ENCODE data around the gene ST6GALNAC5. TPM values are rescaled to one million over a fixed set of nuclear protein-coding genes. Genes with fewer than 3 reads are reported as not detected.
"Not testable (repeated sequence)": the region's sequence is repeated elsewhere in the genome, so short reads cannot be mapped to it uniquely, and the experiment has no call there.

ST6GALNAC5 gene
- total RNA-seq, 1 donor from 2014 or later = 35.9 TPM

DNA sequence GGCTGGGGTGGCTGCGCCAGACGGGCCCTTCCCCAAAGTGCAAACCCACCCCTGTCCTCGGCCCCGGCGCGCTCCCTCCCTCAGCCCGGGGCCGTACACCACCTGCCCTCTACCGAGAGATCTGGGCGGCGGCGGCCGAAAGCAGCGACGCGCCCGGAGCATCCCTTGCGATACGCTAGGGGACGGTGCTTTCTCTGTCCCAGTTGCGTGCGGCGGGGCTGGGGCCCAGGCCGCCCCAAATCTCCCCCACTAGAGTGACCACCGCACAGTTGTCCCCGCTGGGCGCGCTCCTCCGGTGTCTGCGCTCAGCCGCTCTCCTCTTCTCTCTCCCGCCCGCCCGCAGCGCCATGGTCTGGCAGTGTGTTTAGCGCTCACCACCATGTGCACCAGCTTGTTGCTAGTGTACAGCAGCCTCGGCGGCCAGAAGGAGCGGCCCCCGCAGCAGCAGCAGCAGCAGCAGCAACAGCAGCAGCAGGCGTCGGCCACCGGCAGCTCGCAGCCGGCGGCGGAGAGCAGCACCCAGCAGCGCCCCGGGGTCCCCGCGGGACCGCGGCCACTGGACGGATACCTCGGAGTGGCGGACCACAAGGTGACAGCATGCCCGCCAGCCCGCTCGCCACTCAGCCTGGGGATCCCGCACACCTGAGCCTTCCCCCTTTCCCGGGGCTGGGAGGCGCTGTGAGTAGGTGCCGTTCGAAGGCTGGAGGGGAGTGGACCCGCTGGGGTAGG lies 1.0 kb downstream of the ST6GALNAC5 start:
- peak; percentile 67 for DNase-seq

DNA sequence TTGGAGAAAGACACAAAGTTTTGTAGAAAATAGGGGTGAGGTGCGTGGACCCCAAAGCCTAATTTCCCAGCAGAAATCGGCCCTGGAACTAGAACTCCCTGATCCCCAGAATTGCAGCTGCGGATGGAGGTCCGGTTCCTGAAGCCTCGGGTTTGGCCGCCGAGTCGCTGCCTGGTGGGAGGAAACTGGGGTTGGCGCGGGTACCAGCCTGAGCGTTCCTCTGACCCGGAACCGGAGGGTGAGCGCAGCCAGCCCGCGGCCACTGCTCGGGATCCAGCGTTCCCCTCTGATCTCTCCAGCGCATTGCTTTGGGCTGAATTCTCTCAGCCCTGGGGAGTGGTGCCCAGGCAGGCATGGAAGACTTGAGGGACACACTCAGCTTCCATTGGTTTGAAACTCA lies 1.6 kb downstream of the ST6GALNAC5 start:
- peak; percentile 7 for DNase-seq

DNA sequence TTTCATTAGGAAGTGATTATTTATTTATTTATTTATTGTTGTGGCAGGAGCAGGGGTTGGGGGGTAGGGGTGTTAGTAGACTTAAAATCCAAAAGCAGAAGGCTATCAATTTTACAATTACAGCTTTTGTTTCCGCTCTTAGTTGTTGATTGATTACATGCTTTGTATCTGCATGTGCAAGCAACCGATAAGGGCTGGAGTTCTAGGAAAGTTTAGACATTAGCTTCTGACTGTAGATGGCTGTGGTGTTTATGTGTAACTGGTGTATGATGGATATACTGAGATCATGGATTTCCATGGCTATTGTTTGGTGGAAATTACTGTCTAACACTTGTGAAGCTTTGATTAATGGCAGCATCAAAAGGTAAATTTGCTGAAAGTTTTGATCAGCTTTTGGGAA lies 2.8 kb downstream of the ST6GALNAC5 start:
- DNase-seq = no peak

DNA sequence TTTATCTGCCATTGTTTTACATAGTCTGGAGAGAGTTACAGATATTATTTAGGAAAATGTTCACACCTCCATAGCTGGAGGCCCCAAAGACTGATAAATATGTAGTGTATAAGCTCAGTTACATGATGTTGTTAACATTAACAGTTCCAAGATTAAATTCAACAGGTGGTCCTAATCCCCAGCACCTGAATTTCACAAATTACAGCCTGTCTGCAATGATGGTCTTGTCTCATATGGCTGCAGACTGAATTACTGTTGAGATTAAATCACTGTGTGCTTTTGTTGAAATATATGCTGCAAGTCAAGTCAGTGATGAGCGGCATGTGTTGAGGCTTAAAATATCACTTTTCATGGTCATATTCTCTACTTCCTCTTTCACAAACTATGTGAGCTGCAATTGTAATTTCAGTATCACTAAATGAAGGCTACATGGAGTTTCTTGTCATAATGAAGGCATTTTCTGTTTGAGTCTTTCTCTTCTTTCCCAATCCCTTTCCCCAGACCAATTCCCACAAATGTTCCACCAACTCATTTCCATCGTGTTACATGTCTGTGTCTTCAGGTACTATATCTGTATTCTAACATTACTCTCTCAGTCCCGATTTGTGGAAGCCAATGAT lies 4.2 kb downstream of the ST6GALNAC5 start:
- no peak for DNase-seq

DNA sequence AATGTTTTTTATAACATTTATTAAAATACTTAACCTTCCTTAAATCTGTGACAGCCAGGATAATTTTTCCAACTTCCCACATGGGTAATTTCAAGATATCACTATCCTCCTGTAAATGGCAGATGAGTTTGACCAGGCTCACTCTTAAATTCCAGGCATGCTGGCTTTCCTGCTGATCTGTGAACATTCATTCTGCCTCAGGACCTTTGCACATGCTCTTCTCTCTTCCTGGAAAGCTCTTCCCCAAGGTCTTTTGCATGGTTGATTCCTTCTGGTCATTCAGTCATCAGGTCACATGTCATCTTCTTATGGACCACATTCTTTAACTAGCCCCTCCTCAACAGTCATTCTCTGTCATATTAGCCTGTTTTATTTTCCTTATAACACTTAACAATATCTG lies 5.7 kb downstream of the ST6GALNAC5 start:
- DNase-seq = no peak

DNA sequence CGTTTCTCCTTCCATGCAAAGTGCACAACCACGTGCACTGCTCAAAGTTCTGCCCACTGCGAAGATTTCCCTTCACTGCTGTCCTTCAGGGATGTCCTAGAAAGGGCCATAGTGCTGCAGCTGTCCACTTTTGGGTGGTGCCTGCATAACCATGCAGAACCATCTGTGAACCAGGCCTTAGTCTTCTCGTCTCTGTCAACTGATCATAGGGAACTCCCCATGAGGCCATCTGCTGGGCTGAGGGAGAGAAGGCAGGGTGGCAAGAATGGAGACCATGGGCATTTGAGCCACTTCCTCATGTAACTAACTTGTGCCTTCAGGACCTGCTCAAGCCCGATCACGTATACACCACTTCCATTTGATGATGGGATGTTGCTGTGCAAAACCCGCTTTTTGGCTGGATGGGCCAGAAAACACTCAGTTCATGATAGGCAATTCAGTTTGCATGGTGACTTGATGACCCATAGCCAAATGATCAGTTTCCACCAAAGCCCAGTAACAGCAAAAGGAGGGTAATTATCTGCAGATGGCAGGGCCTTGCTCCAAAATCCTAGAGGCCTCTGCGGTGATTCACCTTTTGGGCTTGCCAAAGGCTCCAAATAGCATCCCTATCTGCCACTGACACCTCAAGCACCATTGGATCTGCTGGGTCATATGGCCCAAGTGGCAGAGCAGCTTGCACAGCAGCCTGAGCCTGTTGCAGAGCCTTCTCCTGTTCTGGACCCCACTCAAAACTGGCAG lies 9.5 kb downstream of the ST6GALNAC5 start:
- DNase-seq = no peak

DNA sequence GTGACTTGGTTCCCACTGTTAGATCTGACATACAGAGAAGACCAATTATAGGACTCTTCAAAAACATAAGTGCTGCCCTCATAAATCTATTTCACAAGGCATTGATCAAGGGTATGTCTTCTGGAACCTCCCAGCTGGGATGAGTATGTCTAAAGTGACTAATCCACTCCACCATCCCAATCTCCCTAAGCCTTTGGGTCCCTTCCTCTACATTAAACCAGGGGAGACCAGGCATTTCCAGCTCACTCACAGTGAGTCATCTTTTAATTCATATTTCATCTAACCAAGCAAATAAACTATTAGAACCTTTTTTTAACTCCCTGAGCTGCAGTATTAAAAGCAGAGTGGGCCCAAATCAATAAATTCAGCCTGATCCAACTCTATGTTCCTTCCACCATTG lies 11.7 kb downstream of the ST6GALNAC5 start:
- not testable (repeated sequence) for DNase-seq

DNA sequence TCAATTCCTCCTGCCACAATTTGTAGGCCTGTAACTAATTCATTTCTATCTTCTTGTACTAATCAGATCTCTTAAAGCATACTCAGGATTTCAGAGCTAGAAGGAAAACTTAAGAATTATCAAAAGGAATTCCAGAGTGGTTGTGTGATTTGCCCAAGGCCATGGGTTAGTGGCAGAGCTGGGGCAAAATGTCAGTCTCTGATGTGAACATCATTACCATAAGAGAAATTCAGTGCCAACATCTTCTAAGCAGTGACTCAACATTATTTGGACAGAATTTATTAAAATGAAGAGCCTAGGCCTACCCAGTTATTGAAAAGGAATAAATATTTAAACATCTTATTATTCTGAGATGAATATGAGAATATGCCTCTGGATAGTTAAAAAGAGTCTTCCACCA lies 14.5 kb downstream of the ST6GALNAC5 start:
- no peak for DNase-seq

DNA sequence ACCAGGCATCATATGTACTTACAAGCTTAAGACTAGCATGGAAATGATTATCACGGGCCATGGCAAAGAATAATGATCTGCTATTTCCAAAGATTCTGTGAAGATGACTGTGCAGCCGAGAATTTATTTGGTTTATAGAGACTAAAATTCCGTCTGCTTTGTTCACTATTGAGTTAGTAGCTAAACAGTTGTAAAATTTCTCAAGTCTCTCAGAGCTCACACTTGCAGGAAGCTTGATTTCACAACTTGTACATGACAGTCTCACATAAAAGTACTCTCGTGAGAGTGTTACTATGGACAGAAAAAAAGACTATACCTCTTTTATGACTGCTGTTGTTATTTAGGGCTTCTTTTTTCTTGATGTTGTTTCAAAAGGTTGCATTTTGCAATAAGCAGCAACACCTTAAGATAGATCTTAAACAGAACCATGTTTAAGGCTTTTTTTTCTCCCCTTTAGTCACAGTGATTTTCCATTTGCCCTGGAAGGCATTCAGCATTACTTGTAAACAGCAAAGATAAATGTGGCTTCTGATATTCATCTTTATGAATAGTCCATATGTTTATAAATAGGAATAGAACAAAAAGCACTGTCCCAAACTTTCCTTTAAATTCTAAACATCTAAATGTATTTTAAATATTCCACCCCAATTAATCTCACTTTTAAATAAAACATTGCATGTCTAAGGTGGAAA lies 24.8 kb downstream of the ST6GALNAC5 start:
- DNase-seq = no peak

DNA sequence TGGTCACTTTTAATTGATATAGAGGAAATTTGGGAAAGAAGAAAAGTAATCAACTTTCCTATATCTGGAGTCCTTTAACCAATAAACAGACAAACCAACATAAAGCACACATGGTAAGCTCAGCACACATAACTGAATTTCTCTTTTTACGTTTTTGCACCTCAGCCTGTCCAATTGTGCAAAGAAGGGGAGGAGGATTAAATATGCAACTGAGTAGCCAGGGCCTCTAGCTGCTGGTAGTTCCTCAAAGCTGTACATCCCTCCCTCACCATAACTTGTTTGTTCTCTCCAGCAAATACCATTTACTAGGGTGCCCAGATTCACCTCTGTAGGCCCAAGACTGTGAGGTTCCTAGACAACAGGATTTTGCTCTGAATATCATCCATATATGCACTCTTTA lies 25.4 kb downstream of the ST6GALNAC5 start:
- no peak for DNase-seq

DNA sequence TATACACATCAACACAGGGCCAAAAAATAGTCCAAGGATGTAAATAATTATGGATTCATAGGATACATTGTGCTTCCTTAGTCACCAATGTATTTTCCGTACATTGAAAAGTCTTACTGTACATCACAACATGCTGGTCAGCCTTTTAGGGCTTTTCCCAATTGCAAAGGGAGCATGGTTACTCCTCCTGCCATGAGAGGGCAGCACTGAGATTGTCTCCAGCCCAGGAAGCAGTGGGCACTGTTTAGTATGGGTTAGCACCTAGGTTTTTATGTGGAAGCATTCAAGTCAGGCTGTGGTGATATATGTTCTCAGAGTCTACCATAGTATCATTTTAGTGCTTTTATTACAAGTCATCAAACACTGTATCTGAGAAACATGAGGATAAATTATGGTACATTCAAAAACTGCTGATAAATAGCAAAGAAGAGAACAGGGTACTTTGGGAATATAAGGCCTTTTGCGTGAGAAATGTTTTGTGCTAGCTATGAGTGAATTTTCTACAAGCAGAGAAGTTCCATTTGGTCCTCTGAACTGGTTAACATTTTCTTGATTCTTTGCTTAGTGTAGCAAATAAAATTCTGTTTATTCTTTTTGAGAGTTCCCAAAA lies 34.0 kb downstream of the ST6GALNAC5 start:
- DNase-seq = no peak

DNA sequence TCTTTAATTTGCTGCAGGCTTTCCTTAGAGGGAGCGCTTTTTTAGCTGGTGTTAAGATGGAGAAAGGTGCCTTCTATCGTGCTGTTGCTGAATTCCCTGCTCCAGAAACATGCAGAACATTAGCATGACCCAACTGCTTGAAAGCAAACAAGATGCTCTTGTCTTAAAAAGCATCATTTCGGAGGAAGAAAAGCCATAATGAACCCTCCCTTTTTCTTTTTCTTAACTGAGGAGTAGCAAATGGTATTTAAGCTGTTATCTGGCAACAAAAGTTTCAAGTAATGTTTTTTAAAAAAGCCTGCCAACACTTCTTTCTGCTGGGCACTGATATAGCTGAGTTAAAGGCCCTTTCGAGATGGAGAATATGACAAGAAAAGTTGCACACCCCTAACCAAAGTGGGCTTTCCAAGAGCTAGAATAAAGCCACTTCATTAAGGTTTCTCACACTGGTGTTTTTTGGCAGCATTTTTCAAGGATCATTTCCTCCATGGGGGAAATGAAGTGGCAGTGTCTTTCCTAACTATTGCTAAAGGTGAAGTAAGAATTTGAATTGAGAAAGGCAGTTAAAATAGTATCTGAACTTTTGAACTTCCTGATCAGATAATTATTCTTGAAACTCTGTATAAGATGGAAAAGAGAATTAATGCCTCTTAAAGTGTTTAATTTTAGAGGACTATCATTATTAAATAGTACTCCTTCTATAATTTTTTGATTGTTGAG lies 38.8 kb downstream of the ST6GALNAC5 start:
- no peak for DNase-seq

DNA sequence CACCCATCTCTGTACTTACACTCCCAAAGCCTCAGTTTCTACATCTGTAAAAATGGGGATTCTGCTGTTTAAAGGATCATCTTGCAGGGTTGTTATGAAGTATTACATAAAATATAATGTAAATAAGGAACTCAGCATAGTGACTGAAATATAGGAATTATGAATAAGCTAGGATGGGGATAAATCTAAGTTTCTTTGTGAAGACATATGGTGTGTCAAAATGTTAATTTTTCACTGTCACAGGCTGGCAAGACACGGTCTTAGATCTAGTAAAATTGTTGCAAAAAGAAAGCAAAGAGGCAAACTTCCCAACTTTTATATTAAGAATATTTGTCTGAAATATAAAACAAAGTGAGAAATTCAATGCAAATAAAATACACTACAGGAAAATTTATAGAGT lies 42.0 kb downstream of the ST6GALNAC5 start:
- DNase-seq = no peak

DNA sequence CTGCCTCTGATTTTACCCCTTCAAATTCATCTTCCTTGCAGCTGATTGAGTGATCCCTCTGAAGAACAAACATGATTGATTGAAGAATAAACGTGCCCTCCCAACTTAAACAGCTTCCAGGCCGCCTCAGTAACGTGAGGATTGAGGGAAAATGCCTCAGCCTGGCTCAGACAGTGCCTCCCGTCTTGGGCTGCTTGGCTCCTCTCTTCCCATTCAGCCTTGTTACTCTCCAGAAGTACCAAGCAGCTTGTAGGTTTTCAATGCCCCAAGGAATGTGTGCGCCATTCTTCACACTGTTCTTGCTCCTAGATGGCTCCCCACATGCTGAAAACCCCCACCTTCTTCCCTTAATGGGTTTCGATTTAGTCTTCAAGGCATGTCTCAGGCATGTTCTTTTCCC lies 51.8 kb downstream of the ST6GALNAC5 start:
- no peak for DNase-seq

DNA sequence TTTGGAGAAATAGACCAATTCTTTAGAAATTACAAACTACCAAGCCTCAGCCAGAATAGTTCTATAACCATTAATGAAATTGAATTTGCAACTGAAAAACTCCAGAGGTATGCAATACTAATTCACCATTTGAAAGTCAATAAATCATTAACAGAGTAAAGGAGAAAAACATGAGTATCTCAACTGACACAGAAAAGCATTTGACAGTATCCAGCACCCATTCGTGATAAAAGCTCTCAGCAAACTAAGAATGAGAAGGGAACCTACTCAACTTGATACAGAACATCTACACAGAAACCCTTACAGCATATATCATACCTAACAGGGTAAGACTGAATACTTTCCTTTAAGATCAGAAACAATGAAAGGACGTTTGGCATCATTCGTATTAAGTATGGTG lies 54.3 kb downstream of the ST6GALNAC5 start:
- DNase-seq = no peak

DNA sequence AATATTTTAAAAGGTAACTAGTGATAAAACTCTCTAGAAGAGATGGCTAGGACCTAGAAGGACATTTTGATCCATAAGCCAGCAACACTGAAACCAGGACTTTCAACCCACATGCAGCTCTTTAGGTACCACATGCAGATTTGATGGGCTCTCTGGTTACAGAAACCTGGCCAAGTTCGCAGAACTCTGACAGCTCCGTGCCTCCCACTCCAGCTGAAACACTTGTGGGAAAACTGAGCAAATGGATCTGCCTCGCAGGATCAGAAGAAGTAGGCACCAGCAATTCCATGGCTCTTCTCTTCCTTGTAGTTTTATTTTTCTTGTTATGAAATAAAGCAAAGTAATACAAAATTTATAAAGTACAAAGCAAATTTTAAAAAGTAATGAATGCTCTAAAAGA lies 58.5 kb downstream of the ST6GALNAC5 start:
- no peak for DNase-seq

DNA sequence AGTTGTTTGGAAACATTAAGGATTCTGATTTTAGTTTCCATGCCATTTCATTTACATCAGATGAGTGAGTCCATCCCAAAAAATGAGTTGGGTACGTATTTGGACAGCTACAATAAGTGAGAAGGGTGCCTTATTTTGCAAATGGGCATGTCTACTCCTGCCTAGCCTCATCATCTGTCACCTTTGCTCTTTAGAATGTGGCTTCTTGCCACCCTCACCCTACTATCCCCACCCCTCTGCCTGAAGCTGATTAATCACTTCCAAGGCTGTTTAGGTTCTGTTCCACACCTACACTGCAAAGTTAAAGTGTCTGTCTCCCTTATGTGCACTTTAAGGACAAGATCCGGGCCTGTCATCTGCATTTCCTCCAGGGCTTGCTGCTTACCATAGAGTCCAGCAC lies 61.2 kb downstream of the ST6GALNAC5 start:
- DNase-seq = no peak

DNA sequence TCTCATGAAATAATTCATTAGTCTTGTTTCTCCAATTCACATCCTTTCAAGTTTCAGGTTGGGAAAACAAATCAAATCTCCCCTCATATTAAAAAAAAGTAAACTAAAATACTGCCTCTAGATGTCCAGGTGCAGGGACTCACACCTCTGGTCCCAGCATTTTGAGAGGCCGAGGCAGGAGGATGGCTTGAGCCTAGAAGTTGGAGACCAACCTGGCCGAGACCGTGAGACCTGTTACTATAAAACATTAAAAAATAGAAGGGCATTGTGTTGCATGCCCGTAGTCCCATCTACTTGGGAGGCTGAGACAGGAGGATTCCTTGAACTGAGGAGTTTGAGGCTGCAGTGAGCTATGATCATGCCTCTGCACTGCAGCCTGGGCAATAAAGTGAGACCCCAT lies 61.9 kb downstream of the ST6GALNAC5 start:
- no peak for DNase-seq

DNA sequence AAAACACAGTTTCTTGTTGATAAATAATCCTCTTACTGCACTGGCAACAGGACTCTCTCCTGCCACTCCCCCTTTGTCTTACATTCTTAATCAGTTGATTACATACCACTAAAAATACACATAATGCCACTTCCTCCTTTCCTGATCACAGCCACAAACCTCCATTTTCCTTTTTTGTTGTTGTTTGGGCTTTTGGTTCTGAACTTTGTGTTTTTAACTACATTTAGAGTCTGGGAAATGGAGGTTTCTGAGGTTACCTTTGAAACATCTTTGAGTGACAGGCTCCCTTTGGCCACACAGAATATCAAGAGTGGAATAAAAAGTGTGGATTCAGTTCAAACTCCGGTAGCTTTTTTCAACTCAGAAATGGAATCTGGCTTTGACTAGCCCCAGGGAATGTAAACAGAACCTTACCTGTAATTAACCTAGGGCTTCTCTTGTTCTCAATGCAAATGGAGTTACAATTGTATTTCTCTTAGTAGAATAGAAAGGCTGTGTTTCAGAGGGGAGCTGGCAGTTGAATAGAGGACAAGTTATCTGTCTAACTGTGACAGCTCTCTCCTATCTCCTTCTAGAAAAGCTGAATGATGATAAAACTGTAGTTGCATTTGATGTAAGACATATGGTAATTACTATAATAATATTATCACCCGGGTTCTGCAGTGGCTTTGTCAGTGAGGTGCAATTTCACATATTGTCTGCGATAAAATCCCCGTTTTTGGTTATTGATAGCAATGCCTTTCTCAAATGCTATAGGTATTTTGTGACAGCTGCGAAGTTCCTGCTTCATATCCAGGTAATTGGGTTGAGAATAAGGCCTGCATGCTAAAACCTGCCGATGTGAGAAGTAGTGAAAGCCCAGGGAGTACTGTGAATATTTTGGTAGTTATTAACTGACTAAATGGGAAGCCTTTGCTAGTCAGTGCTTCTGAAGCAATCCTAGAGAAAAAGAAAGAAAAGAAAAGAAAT lies 66.9 kb downstream of the ST6GALNAC5 start:
- DNase-seq = no peak

DNA sequence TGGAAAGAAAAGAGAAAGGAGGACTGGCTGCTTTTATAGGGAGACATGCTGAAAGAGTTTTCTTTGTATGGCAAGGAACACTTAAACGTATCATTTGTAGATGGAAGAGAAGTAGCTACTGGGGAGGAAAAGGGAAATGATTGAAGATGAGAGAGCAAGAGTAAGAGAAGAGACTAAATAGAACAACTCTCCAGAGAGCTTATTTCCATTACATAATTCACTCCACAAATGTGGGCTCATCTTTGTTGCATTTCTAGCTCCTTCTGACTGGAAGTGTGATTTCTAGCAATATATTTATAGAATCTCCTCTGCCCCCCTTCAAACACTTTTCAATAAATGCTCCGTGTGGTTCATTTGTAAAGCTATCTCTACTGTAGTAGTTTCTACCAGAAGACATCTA lies 71.0 kb downstream of the ST6GALNAC5 start:
- no peak for DNase-seq
